ENCODE data around the gene CFAP90. TPM values are rescaled to one million over a fixed set of nuclear protein-coding genes. Genes with fewer than 3 reads are reported as not detected.

Gene CFAP90
- total and polyA plus RNA-seq, 2 of the 8 experiments (the other 6 are each of a cell fraction or from before 2014, with no cell fraction given), result 0.39 to 0.92 TPM

DNA sequence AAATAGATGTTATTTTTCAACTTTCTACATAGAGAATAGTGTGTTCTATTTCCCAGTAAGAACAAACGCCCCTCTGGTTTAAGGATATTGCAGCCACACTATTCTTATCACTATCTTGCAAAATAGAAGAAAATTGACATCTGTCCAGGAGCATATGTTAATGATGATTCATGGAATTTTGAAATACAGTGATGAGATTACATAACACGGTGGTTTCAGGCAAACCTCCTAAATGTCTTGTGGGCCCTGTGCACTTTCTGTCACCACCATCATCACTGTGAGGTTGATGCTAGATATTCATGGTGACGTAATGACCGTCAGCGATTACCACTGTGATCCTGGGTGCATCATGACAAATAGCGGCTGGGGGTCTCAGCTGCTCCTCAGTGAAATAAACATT lies 48.1 kb downstream of the CFAP90 start (continued):
- TF ChIP-seq, protein P1, sequence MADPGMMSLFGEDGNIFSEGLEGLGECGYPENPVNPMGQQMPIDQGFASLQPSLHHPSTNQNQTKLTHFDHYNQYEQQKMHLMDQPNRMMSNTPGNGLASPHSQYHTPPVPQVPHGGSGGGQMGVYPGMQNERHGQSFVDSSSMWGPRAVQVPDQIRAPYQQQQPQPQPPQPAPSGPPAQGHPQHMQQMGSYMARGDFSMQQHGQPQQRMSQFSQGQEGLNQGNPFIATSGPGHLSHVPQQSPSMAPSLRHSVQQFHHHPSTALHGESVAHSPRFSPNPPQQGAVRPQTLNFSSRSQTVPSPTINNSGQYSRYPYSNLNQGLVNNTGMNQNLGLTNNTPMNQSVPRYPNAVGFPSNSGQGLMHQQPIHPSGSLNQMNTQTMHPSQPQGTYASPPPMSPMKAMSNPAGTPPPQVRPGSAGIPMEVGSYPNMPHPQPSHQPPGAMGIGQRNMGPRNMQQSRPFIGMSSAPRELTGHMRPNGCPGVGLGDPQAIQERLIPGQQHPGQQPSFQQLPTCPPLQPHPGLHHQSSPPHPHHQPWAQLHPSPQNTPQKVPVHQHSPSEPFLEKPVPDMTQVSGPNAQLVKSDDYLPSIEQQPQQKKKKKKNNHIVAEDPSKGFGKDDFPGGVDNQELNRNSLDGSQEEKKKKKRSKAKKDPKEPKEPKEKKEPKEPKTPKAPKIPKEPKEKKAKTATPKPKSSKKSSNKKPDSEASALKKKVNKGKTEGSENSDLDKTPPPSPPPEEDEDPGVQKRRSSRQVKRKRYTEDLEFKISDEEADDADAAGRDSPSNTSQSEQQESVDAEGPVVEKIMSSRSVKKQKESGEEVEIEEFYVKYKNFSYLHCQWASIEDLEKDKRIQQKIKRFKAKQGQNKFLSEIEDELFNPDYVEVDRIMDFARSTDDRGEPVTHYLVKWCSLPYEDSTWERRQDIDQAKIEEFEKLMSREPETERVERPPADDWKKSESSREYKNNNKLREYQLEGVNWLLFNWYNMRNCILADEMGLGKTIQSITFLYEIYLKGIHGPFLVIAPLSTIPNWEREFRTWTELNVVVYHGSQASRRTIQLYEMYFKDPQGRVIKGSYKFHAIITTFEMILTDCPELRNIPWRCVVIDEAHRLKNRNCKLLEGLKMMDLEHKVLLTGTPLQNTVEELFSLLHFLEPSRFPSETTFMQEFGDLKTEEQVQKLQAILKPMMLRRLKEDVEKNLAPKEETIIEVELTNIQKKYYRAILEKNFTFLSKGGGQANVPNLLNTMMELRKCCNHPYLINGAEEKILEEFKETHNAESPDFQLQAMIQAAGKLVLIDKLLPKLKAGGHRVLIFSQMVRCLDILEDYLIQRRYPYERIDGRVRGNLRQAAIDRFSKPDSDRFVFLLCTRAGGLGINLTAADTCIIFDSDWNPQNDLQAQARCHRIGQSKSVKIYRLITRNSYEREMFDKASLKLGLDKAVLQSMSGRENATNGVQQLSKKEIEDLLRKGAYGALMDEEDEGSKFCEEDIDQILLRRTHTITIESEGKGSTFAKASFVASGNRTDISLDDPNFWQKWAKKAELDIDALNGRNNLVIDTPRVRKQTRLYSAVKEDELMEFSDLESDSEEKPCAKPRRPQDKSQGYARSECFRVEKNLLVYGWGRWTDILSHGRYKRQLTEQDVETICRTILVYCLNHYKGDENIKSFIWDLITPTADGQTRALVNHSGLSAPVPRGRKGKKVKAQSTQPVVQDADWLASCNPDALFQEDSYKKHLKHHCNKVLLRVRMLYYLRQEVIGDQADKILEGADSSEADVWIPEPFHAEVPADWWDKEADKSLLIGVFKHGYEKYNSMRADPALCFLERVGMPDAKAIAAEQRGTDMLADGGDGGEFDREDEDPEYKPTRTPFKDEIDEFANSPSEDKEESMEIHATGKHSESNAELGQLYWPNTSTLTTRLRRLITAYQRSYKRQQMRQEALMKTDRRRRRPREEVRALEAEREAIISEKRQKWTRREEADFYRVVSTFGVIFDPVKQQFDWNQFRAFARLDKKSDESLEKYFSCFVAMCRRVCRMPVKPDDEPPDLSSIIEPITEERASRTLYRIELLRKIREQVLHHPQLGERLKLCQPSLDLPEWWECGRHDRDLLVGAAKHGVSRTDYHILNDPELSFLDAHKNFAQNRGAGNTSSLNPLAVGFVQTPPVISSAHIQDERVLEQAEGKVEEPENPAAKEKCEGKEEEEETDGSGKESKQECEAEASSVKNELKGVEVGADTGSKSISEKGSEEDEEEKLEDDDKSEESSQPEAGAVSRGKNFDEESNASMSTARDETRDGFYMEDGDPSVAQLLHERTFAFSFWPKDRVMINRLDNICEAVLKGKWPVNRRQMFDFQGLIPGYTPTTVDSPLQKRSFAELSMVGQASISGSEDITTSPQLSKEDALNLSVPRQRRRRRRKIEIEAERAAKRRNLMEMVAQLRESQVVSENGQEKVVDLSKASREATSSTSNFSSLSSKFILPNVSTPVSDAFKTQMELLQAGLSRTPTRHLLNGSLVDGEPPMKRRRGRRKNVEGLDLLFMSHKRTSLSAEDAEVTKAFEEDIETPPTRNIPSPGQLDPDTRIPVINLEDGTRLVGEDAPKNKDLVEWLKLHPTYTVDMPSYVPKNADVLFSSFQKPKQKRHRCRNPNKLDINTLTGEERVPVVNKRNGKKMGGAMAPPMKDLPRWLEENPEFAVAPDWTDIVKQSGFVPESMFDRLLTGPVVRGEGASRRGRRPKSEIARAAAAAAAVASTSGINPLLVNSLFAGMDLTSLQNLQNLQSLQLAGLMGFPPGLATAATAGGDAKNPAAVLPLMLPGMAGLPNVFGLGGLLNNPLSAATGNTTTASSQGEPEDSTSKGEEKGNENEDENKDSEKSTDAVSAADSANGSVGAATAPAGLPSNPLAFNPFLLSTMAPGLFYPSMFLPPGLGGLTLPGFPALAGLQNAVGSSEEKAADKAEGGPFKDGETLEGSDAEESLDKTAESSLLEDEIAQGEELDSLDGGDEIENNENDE (IDR thresholded peaks at IDR 0.05; ENCODE audit: insufficient replicate concordance, low read length), result no peak
- TF ChIP-seq FOSL1 (IDR thresholded peaks at IDR 0.05; ENCODE audit: insufficient read depth, low read depth, low read length) (no peak), CBX5 (IDR thresholded peaks at IDR 0.05; ENCODE audit: low read depth, low read length) (no peak), TEAD4 (IDR thresholded peaks at IDR 0.05; ENCODE audit: low read depth, low read length) (no peak), KDM4A (IDR thresholded peaks at IDR 0.05; ENCODE audit: low read depth, low read length, severe bottlenecking) (no peak), RNF2 (IDR thresholded peaks at IDR 0.05; ENCODE audit: borderline replicate concordance, low read depth, low read length, missing control alignments, poor library complexity, severe bottlenecking) (no peak), HDAC6 (IDR thresholded peaks at IDR 0.05; ENCODE audit: low read depth, low read length) (no peak), KDM1A (IDR thresholded peaks at IDR 0.05; ENCODE audit: borderline replicate concordance, low read length) (no peak), EZH2 (IDR thresholded peaks at IDR 0.05; ENCODE audit: low read depth, low read length, severe bottlenecking) (no peak), CTBP2 (IDR thresholded peaks at IDR 0.05; ENCODE audit: borderline replicate concordance, insufficient read depth, insufficient read length, low read length) (no peak), RXRA (IDR thresholded peaks at IDR 0.05; ENCODE audit: insufficient read depth, low read depth, low read length) (no peak)
